GM13976 (cell line): ENCODE results near the gene SCTR.

ENCODE experiments used
- DNase-seq: peaks from one replicate; pipeline ENCODE4 v3.0.0; 2012; ENCODE audit warnings: low spot score
- in situ Hi-C: fragments of 300-500 bp; cut with MboI; formaldehyde crosslinking; loops from one replicate; pipeline ENCODE4 v1.12.0; 2022; ENCODE audit warnings: low sequenced_read_pairs, mixed read lengths, inconsistent platforms; ENCODE audit not compliant: unreplicated experiment
- TF ChIP-seq, protein P1 (sequence below): IDR thresholded peaks from 2 replicates; pipeline ENCODE4 v1.5.1; 2012; ENCODE audit warnings: borderline replicate concordance, mild to moderate bottlenecking; ENCODE audit not compliant: insufficient read depth; ENCODE audit errors: extremely low read depth, missing control alignments, control extremely low read depth

The SCTR gene

DNA sequence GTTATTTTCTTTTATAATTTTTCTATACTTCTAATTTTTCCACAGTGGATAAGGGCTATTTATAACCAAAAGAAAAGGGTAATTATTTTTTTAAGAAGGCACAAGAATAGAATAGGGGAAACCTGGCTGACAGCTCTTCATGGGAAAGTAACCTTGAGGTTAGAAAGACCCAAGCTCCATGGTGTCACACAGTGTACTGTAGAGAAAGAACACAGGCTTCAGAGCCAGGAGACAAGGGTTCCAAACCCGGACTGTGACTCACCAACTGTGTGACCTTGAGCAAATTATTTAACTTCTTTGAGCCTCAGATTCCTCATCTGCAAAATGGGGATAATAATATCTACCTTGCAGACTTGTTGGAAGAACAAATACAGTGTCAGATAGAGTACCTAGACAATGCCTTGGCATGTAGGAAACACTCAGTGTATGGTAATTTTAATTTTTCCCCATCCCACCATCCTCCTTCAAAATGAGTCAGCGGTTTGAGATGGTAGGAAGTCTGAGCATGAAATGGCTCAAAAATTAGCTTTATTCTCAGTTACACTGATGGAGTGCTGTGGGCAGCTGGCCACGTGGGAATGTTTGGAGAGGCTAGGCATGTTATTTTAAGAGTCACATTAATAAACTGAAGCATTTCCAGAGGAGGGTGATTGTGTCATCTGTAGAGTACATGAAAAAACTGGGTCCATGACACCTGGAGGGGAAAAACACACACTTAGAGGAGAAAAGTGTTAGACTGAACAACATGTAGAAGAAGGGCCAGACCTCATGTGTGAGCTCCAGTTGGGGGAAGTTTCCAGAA is 55.9 kb downstream of the SCTR start:
- DNase-seq, result no peak
- TF ChIP-seq, protein P1, sequence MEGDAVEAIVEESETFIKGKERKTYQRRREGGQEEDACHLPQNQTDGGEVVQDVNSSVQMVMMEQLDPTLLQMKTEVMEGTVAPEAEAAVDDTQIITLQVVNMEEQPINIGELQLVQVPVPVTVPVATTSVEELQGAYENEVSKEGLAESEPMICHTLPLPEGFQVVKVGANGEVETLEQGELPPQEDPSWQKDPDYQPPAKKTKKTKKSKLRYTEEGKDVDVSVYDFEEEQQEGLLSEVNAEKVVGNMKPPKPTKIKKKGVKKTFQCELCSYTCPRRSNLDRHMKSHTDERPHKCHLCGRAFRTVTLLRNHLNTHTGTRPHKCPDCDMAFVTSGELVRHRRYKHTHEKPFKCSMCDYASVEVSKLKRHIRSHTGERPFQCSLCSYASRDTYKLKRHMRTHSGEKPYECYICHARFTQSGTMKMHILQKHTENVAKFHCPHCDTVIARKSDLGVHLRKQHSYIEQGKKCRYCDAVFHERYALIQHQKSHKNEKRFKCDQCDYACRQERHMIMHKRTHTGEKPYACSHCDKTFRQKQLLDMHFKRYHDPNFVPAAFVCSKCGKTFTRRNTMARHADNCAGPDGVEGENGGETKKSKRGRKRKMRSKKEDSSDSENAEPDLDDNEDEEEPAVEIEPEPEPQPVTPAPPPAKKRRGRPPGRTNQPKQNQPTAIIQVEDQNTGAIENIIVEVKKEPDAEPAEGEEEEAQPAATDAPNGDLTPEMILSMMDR, result no peak
- in situ Hi-C loops, result loop anchor here (5.0 kb wide), 1 partner anchor 61 kb away; no protein-coding TSS in a partner anchor

DNA sequence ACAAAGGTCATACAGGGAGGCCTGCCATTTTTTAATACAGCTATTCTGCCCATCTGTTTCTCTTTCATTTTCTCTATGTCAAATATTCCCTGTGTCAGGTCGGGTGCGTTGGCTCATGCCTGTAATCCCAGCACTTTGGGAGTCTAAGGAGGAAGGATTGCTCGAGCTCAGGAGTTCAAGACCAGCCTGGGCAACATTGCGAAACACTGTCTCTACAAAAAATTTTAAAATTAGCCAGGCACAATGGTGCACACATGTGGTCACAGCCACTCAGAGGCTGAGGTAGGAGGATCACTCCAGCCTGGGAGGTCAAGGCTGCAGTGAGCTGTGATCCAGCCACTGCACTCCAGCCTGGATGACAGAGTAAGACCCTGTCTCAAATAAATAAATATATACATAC is 57.9 kb downstream of the SCTR start:
- TF ChIP-seq, protein P1, result no peak
- no peak for DNase-seq
- in situ Hi-C loops, result loop anchor here (5.0 kb wide), 1 partner anchor 59 kb away; no protein-coding TSS in a partner anchor

DNA sequence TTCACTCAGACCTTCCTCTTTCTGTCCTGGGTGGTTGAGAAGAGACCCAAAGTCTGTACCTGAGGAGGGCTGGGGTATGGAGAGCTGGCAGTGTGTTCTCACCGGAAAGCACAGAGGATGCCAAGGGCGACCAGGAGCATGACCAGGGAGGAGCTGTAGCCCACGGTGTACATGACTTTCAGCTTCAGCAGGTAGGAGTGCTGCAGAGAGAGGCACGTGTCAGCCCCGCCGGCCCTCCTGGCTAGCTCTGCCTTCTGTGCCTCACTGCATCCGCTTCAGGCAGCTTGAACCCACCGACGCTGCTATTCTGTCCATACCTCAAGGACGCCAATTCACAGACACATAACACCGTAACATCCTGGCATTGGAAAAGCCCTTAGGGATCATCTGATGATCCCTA is 58.6 kb downstream of the SCTR start:
- TF ChIP-seq, protein P1, result no peak
- in situ Hi-C loops, result loop anchor here (5.0 kb wide), 1 partner anchor 58 kb away; no protein-coding TSS in a partner anchor
- no peak for DNase-seq

DNA sequence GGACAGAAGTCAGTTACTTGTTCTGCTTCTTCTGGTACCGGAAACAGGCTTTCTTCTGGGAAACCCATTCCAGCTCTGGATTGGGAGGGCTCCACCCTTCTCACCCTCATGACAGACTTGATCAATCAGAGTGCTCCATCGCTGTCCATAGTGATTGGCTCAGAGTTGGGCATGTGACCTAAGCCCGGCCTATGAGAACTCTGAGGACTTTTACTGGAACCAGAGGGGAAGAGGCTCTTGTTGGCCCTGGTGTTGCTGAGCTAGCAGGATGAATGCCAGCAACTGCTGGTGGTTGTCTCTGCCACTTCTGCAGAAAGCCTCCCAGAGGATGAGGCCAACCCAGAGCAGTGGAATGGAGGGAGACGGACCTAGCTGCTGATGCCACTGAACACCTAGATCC is 59.3 kb downstream of the SCTR start:
- DNase-seq, result no peak
- in situ Hi-C loops, result loop anchor here (5.0 kb wide), 1 partner anchor 58 kb away; no protein-coding TSS in a partner anchor
- TF ChIP-seq, protein P1, result no peak

DNA sequence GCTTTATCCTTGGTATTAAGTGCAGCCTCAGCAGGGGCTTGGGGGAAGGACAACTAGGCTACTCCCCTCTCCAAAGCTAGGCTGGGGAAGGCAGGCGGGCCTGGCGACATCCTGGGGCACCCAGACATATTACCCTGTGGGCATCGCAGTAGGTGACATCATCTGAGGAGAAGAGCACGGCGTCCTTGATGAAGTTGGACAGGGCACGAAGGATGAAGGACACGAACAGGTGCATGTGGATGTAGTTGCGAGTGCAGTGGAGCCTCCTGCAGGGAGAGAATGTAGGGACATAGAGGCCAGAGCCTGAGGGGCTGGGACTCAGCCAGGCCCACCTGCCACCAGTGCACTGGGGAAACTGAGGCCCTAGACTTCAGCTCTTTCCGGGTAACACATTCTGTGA is 60.3 kb downstream of the SCTR start:
- DNase-seq, result no peak
- in situ Hi-C loops, result no loop called here
- TF ChIP-seq, protein P1, result no peak

DNA sequence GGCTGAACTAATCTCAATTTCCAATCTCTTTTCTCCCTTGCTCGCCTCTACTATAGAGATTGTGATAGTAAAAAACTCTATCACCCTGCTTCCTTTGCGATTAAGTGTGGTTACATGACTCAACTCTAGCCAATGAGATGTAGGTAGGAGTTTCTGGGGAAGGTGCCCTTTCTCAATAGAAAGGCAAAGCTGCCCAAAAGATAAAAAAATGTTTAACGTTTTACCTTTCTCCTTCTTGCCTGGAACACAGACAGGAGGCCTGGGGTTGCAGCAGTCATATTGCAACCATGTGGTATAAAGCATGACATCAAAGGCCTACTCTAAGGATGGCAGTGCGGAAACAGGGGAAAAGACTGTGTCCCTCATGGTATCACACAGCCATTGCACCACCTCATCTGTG is 61.1 kb downstream of the SCTR start:
- in situ Hi-C loops, result no loop called here
- TF ChIP-seq, protein P1, result no peak

More for the DNA sequence above, 61.1 kb downstream of the SCTR start:
- no peak for DNase-seq
